Measurements from ENCODE around the gene CFAP46.

DNA sequence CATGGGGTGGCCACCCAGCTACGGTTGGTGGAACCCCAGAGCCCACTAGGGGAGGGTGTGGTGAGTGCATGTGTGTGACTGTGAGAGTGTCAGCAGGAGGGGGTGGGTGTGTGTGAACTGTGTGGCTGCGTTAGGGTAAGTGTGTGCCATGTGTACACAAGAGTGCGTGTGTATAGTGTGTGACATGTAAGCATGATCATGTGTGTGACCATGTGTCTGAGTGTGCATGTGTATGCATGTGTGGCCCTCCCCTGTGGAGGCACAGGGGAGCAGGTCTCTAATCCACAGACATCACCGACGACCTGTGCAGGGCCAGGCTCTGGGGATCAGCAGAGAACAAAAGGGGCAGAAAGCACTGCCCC is 3.5 kb upstream of the CFAP46 start:
- TF ChIP-seq, protein P1, sequence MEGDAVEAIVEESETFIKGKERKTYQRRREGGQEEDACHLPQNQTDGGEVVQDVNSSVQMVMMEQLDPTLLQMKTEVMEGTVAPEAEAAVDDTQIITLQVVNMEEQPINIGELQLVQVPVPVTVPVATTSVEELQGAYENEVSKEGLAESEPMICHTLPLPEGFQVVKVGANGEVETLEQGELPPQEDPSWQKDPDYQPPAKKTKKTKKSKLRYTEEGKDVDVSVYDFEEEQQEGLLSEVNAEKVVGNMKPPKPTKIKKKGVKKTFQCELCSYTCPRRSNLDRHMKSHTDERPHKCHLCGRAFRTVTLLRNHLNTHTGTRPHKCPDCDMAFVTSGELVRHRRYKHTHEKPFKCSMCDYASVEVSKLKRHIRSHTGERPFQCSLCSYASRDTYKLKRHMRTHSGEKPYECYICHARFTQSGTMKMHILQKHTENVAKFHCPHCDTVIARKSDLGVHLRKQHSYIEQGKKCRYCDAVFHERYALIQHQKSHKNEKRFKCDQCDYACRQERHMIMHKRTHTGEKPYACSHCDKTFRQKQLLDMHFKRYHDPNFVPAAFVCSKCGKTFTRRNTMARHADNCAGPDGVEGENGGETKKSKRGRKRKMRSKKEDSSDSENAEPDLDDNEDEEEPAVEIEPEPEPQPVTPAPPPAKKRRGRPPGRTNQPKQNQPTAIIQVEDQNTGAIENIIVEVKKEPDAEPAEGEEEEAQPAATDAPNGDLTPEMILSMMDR (conservative IDR thresholded peaks at IDR 0.05; ENCODE audit: low read depth in 2 of 2): no peak
- TF ChIP-seq JUNB (IDR thresholded peaks at IDR 0.05; ENCODE audit: unreplicated experiment): no peak
